Panc1 (cell line): Measurements from ENCODE around the gene RIC8A.

Experiments
- CTCF ChIP-seq: fragments of 450-650 bp; IDR thresholded peaks from 2 replicates; pipeline ENCODE4 v1.5.1; 2017; ENCODE audit warnings: mild to moderate bottlenecking
- POLR2AphosphoS5 ChIP-seq: IDR thresholded peaks from 2 replicates; pipeline ENCODE4 v1.6.1; 2012; ENCODE audit warnings: mild to moderate bottlenecking, low read depth, low read length, moderate library complexity
- SIN3A ChIP-seq: IDR thresholded peaks from 2 replicates; pipeline ENCODE4 v1.6.1; 2012; ENCODE audit warnings: low read depth, mild to moderate bottlenecking, low read length, moderate library complexity, borderline replicate concordance; ENCODE audit not compliant: insufficient read depth

DNA sequence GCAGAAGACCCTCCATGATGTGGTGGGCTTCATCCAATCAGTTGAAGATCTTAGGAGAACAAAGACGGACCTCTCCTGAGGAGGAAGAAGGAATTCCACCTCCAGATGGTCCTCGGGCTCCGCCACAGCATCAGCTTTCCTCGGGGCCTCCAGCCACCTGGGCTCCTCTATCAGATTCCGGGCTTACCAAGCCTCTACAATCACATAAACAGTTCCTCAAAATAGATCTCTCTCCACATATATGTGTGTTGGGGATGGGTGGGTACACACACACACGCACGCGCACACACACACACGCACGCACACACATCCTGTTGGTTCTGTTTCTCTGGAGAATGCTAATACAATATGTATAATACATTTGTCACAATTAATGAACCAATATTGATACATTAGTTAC lies 51.9 kb downstream of the RIC8A start:
- TF ChIP-seq CTCF (no peak), SIN3A (no peak), POLR2AphosphoS5 (no peak)
